Neuronal stem cell (in vitro differentiated cells): ENCODE data around the gene FAM163B. TPM values are rescaled to one million over a fixed set of nuclear protein-coding genes. Genes with fewer than 3 reads are reported as not detected.

ENCODE experiments used
- DNase-seq: peaks from one replicate; pipeline ENCODE4 v3.0.0-alpha.2; 2013; ENCODE audit warnings: low spot score
- H2AFZ ChIP-seq: one replicate; pipeline ENCODE4 v1.6.1; 2013; ENCODE audit warnings: mild to moderate bottlenecking, low read length, inconsistent platforms
- H2AK5ac ChIP-seq: 2 replicates; pipeline ENCODE4 v1.6.1; 2013; ENCODE audit warnings: low read depth, mild to moderate bottlenecking, inconsistent platforms, low read length, moderate library complexity, mixed read lengths
- H2BK120ac ChIP-seq: 2 replicates; pipeline ENCODE4 v1.6.1; 2013; ENCODE audit warnings: low read depth, mild to moderate bottlenecking, inconsistent platforms, low read length, moderate library complexity, mixed read lengths
- H2BK12ac ChIP-seq: one replicate; pipeline ENCODE4 v1.6.1; 2013; ENCODE audit warnings: low read length, inconsistent platforms
- H2BK15ac ChIP-seq: 2 replicates; pipeline ENCODE4 v1.6.1; 2013; ENCODE audit warnings: mild to moderate bottlenecking, low read length, inconsistent platforms, mixed read lengths
- H2BK5ac ChIP-seq: one replicate; pipeline ENCODE4 v1.6.1; 2013; ENCODE audit warnings: inconsistent platforms, mild to moderate bottlenecking, low read length, moderate library complexity
- H3K14ac ChIP-seq: one replicate; pipeline ENCODE4 v1.6.1; 2013; ENCODE audit warnings: low read length, inconsistent platforms
- H3K18ac ChIP-seq: 2 replicates; pipeline ENCODE4 v1.6.1; 2013; ENCODE audit warnings: low read length, inconsistent platforms
- H3K23ac ChIP-seq: 2 replicates; pipeline ENCODE4 v1.6.1; 2013; ENCODE audit warnings: low read depth, mild to moderate bottlenecking, mixed read lengths, low read length, inconsistent platforms; ENCODE audit not compliant: poor library complexity
- H3K27ac ChIP-seq: replicated peaks from 3 replicates; pipeline ENCODE4 v1.5.1; 2013; ENCODE audit warnings: low read length, inconsistent platforms
- H3K27me3 ChIP-seq, 3 experiments: 2 replicates each; pipeline ENCODE4 v1.6.1; 2013; ENCODE audit warnings: low read length in 3 of 3, mild to moderate bottlenecking in 2 of 3, inconsistent platforms in 1 of 3, low read depth in 1 of 3, mixed read lengths in 1 of 3, moderate library complexity in 1 of 3; ENCODE audit not compliant: control insufficient read depth in 3 of 3, insufficient read depth in 3 of 3
- H3K36me3 ChIP-seq, 2 donors: replicated peaks in 1 of 2; 2 replicates each; pipeline ENCODE4 v1.6.1; 2013; ENCODE audit warnings: low read length in 2 of 2; ENCODE audit not compliant: control insufficient read depth in 2 of 2, insufficient read depth in 2 of 2
- H3K4ac ChIP-seq: 2 replicates; pipeline ENCODE4 v1.6.1; 2013; ENCODE audit warnings: inconsistent platforms, mild to moderate bottlenecking, low read length, moderate library complexity
- H3K4me1 ChIP-seq, 2 donors: 1 replicate in 1 of 2; 2 replicates in 1 of 2; pipeline ENCODE4 v1.6.1; 2013; ENCODE audit warnings: low read length in 2 of 2, low read depth in 1 of 2; ENCODE audit not compliant: control insufficient read depth in 2 of 2, insufficient read depth in 1 of 2
- H3K4me2 ChIP-seq: one replicate; pipeline ENCODE4 v1.6.1; 2013; ENCODE audit warnings: mild to moderate bottlenecking, low read length, inconsistent platforms; ENCODE audit not compliant: insufficient read depth, poor library complexity, severe bottlenecking
- H3K4me3 ChIP-seq, 2 donors: 2 replicates each; pipeline ENCODE4 v1.5.1; 2013; ENCODE audit warnings: low read length in 2 of 2, mild to moderate bottlenecking in 2 of 2, inconsistent platforms in 1 of 2, moderate library complexity in 1 of 2
- H3K79me1 ChIP-seq: one replicate; pipeline ENCODE4 v1.6.1; 2013; ENCODE audit warnings: low read depth, mild to moderate bottlenecking, inconsistent platforms, low read length, moderate library complexity
- H3K9ac ChIP-seq: one replicate; pipeline ENCODE4 v1.6.1; 2013; ENCODE audit warnings: mild to moderate bottlenecking, low read depth, low read length, inconsistent platforms; ENCODE audit not compliant: poor library complexity
- H3K9me3 ChIP-seq, 2 donors: replicated peaks in 1 of 2; 2 replicates each; pipeline versions ENCODE3 to v1.6.1; 2013; ENCODE audit warnings: low read length in 2 of 2, mild to moderate bottlenecking in 2 of 2, inconsistent platforms in 1 of 2, low read depth in 1 of 2, mixed read lengths in 1 of 2, moderate library complexity in 1 of 2; ENCODE audit not compliant: control insufficient read depth in 2 of 2, insufficient read depth in 1 of 2
- H4K8ac ChIP-seq: one replicate; pipeline ENCODE4 v1.6.1; 2013; ENCODE audit warnings: low read depth, mild to moderate bottlenecking, inconsistent platforms, low read length, moderate library complexity
- H4K91ac ChIP-seq: one replicate; pipeline ENCODE4 v1.6.1; 2013; ENCODE audit warnings: low read length, low read depth, mild to moderate bottlenecking, inconsistent platforms; ENCODE audit not compliant: poor library complexity
- WGBS, 2 donors: extraction: QIAGEN DNeasy Blood & Tissue Kit; methylation state at CpG; one replicate each; pipeline ENCODE4 v1.1.7; 2013; ENCODE audit warnings: missing lambda C conversion rate in 2 of 2, mixed read lengths in 1 of 2; ENCODE audit not compliant: insufficient read length in 2 of 2, insufficient replicate concordance in 1 of 2; ENCODE audit errors: extremely low coverage in 2 of 2; 5-methylcytosine and 5-hydroxymethylcytosine counted together
- polyA plus RNA-seq, 2 experiments: library from polyadenylated mRNA; stranded (reverse); fragments of 200-250 nt; gene quantifications; one replicate each; pipeline ENCODE4 v1.2.3, GENCODE V29; 2013

The FAM163B gene
- 0.18 TPM for polyA plus RNA-seq (2013, experiment 1 of 2)
- 0.12 TPM for polyA plus RNA-seq (2013, experiment 2 of 2)

- Histone ChIP-seq H2BK15ac (no peak within 1 kb of the TSS), H2BK12ac (no peak within 1 kb of the TSS), H3K36me3 (no peaks in the 10 kb centered on the region), H3K14ac (no peak within 1 kb of the TSS), H2AFZ (no peak within 1 kb of the TSS), H3K4me2 (peak within 1 kb of the TSS; percentile 77), H3K4me1 (peaks cover 1 to 2% of the 10 kb centered on the region in 2 donors), H3K27ac (no peak within 1 kb of the TSS), H3K4ac (no peak within 1 kb of the TSS), H3K27me3 (peaks cover 0 to 92% (median 24%) of the 10 kb centered on the region in 3 experiments), H4K91ac (no peak within 1 kb of the TSS), H4K8ac (no peak within 1 kb of the TSS), H2BK120ac (no peak within 1 kb of the TSS), H2AK5ac (no peak within 1 kb of the TSS), H2BK5ac (no peak within 1 kb of the TSS), H3K9ac (peak within 1 kb of the TSS; percentile 10), H3K9me3 (no peaks in the 10 kb centered on the region), H3K79me1 (no peaks in the 10 kb centered on the region), H3K4me3 (peak within 1 kb of the TSS in 1 of 2 donors; percentile 69), H3K23ac (peak within 1 kb of the TSS; percentile 43), H3K18ac (peak within 1 kb of the TSS; percentile 66)
- WGBS, 2 donors, result no CpG with 5 or more reads among the region's 61 CpGs
- peak; percentile 81 for DNase-seq
These were observed at the start of gene FAM163B for GRCh38 chr9:133609311-133610098. TSS of gene FAM163B (minus strand) at chr9:133609389. CDS start at chr9:133580223, 29,166 bp downstream.

GRCh38 chr9:133657120-133657661, 48.0 kb upstream of the FAM163B start:
- H2BK5ac ChIP-seq, result no peak overlapping the region
- WGBS, 2 donors, result no CpG with 5 or more reads among the region's 13 CpGs
- H2AFZ ChIP-seq, result no peak overlapping the region
- H3K23ac ChIP-seq, result peak overlapping the region; percentile 58
- no peak overlapping the region for H4K91ac ChIP-seq
- peaks cover 0 to 66% (median 10%) of the 10 kb centered on the region in 3 experiments for H3K27me3 ChIP-seq
- H3K9me3 ChIP-seq, result no peaks in the 10 kb centered on the region
- H2BK15ac ChIP-seq, result no peak overlapping the region
- H3K27ac ChIP-seq, result no peak overlapping the region
- H3K4me1 ChIP-seq, result peaks cover 14 to 17% of the 10 kb centered on the region in 2 donors
- no peak overlapping the region for H3K4me2 ChIP-seq
- no peak overlapping the region for H2AK5ac ChIP-seq
- no peak overlapping the region for H3K14ac ChIP-seq
- no peak overlapping the region for H3K4ac ChIP-seq
- H3K9ac ChIP-seq, result no peak overlapping the region
- H4K8ac ChIP-seq, result no peak overlapping the region
- DNase-seq, result no peak
- no peaks in the 10 kb centered on the region for H3K36me3 ChIP-seq
- no peaks in the 10 kb centered on the region for H3K79me1 ChIP-seq
- peak overlapping the region; percentile 4 for H3K18ac ChIP-seq
- no peak overlapping the region for H2BK12ac ChIP-seq
- H3K4me3 ChIP-seq, result no peak overlapping the region
- H2BK120ac ChIP-seq, result no peak overlapping the region

- Histone ChIP-seq H4K8ac (no peak overlapping the region), H3K4me3 (no peak overlapping the region), H3K79me1 (no peaks in the 10 kb centered on the region), H3K4ac (no peak overlapping the region), H3K9ac (peak overlapping the region; percentile 46), H2BK120ac (no peak overlapping the region), H2AK5ac (peak overlapping the region; percentile 4), H3K14ac (no peak overlapping the region), H3K27ac (no peak overlapping the region), H3K4me1 (peaks cover 14 to 17% of the 10 kb centered on the region in 2 donors), H3K36me3 (no peaks in the 10 kb centered on the region), H3K9me3 (no peaks in the 10 kb centered on the region), H4K91ac (no peak overlapping the region), H2BK15ac (no peak overlapping the region), H3K27me3 (peaks cover 0 to 66% (median 10%) of the 10 kb centered on the region in 3 experiments), H2BK12ac (no peak overlapping the region), H2BK5ac (no peak overlapping the region), H3K4me2 (no peak overlapping the region), H3K23ac (peak overlapping the region; percentile 58), H3K18ac (peak overlapping the region; percentile 72), H2AFZ (no peak overlapping the region)
- no CpG with 5 or more reads among the region's 36 CpGs for WGBS, 2 donors
- no peak for DNase-seq
These were observed 47.3 kb upstream of the FAM163B start for GRCh38 chr9:133656211-133657119.
